Activated CD4-positive, alpha-beta T cell treated with anti-CD3 and anti-CD28 coated beads for 1 hour (primary cell): Measurements from ENCODE around the gene XPO5.
"Not testable (repeated sequence)": the region's sequence is repeated elsewhere in the genome, so short reads cannot be mapped to it uniquely, and the experiment has no call there.

Experiments used
- DNase-seq: peaks from one replicate; pipeline ENCODE4 v3.0.0-alpha.2; 2020

Gene XPO5

GRCh38 chr6:43575772-43576551 is at the start of gene XPO5, which contains the start of gene POLH:
Gene XPO5 (minus strand): TSS chr6:43576038. CDS start chr6:43575864, 174 bp downstream.
Gene POLH (plus strand): TSS chr6:43576185. CDS start chr6:43582320, 6,135 bp downstream.
- peak; percentile 85 for DNase-seq

- no peak for DNase-seq
These were observed 49.7 kb upstream of the XPO5 start for GRCh38 chr6:43625393-43625992.

GRCh38 chr6:43624786-43625288 is 49.0 kb upstream of the XPO5 start:
- DNase-seq: no peak

- DNase-seq: no peak
These were observed 48.3 kb upstream of the XPO5 start for GRCh38 chr6:43623880-43624785.

GRCh38 chr6:43622541-43622940 is 46.7 kb upstream of the XPO5 start:
- DNase-seq: no peak

GRCh38 chr6:43621836-43622180 is 46.0 kb upstream of the XPO5 start:
- no peak for DNase-seq

GRCh38 chr6:43621078-43621835 is 45.4 kb upstream of the XPO5 start:
- DNase-seq: no peak

GRCh38 chr6:43616725-43617472 is 41.1 kb upstream of the XPO5 start:
- no peak for DNase-seq

- DNase-seq: no peak
These were observed 38.5 kb upstream of the XPO5 start for GRCh38 chr6:43614396-43614730.

GRCh38 chr6:43613721-43614395 is 38.0 kb upstream of the XPO5 start:
- no peak for DNase-seq

- no peak for DNase-seq
These were observed 34.6 kb upstream of the XPO5 start for GRCh38 chr6:43610431-43610830.

- no peak for DNase-seq
These were observed 33.6 kb upstream of the XPO5 start for GRCh38 chr6:43609402-43609801.

GRCh38 chr6:43608807-43609206 is 33.0 kb upstream of the XPO5 start:
- no peak for DNase-seq

GRCh38 chr6:43608310-43608763 is 32.5 kb upstream of the XPO5 start:
- peak; percentile 34 for DNase-seq

GRCh38 chr6:43606019-43606418 is 30.2 kb upstream of the XPO5 start:
- no peak for DNase-seq

- DNase-seq: no peak
These were observed 28.3 kb upstream of the XPO5 start for GRCh38 chr6:43604174-43604573.

- no peak for DNase-seq
These were observed 24.8 kb upstream of the XPO5 start for GRCh38 chr6:43600595-43600994.

GRCh38 chr6:43593938-43594337 is 18.1 kb upstream of the XPO5 start:
- DNase-seq: no peak

GRCh38 chr6:43589564-43589963 is 13.7 kb upstream of the XPO5 start:
- not testable (repeated sequence) for DNase-seq

GRCh38 chr6:43588194-43588593 is 12.4 kb upstream of the XPO5 start:
- DNase-seq: no peak

- DNase-seq: no peak
These were observed 9.2 kb upstream of the XPO5 start for GRCh38 chr6:43584892-43585570.
